ENCODE results near the gene DCAF7.
A peak's percentile ranks its signal among the peaks of the same experiment; 100 is the strongest.

Gene DCAF7

GRCh38 chr17:63589646-63590045 is 39.4 kb downstream of the DCAF7 start:
- DNase-seq, result no peak

DNA sequence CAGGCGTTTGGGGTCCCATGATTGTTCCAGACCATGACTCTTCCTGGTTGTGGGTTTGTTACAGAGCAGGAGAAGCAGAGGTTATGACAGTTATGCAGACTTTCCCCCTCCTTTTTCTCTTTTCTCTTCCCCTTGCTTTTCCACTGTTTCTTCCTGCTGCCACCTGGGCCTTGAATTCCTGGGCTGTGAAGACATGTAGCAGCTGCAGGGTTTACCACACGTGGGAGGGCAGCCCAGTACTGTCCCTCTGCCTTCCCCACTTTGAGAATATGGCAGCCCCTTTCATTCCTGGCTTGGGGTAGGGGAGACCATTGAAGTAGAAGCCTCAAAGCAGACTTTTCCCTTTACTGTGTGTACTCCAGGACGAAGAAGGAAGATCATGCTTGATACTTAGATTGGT is 42.5 kb downstream of the DCAF7 start:
- DNase-seq, result no peak

DNA sequence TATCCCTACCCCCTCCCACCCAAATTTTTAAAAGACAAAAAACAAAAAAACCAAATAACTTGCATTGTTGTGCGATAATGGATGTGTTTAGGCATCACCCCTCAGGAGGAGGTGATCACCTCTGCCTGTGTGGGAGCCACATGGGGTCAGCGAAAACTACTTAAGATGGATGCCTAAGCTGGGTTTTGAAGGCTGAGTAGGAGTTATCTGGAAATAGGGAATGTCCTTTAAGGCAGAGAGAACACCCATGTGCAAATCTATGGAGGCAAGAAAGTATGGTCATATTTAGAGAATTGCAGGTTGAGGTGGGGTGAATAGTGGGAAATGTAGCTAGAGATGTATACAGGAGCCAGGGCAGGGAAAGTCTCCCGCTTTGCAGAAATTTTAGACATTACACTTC is 44.9 kb downstream of the DCAF7 start:
- DNase-seq, result no peak

DNA sequence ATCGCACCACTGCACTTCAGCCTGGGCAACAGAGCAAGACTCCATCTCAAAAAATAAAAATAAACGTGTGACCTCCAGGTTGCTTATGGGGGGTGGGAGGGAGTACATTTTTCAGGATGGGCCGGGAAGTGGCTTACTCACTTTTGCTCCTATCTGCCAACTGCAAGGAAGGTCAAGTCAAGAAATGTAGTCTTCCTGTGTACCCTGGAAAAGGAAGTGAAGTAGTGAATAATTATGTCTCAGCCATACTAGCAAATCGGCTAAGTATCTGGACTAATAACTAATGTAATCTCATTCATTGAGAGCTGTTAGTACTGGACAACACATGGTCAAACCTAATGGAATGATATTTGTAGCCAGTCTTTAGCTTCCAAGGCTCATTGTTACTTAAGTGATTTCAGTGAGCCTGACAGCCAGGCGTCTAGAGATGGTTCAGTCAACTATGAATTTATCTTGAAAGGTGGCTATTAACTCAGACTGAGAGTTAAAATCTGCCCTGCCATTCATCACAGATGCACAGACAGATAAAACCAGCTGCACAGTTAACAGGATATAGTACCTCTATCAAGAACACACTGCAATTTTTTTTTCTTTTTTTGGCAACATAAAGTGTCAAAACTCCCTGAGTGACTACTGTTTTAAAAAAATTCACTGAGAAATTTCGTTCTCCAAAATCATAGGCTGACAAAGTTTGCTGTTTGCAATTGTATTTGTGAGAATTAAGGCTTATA is 46.7 kb downstream of the DCAF7 start:
- no peak for DNase-seq

DNA sequence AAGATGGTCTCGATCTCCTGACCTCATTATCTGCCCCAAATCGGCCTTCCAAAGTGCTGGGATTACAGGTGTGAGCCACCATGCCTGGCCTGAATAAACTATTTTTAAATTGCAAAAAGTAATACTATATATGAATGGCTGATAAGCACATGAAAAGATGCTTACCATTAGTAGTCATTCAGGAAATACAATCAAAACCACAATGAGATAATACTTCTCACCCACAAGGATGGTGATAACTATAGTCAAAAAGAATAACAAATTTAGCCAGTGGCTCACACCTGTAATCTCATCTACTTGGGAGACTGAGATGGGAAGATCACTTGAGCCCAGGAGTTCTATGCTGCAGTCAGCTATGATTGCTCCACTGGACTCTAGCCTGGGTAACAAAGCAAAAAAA is 48.0 kb downstream of the DCAF7 start:
- no peak for DNase-seq

- peak; percentile 84 for DNase-seq
Measured at GRCh38 chr17:63600569-63601438, 50.5 kb downstream of the DCAF7 start, which contains the start of gene TACO1. TACO1 (plus strand) TSS chr17:63600895; CDS start chr17:63601084, 189 bp downstream.

DNA sequence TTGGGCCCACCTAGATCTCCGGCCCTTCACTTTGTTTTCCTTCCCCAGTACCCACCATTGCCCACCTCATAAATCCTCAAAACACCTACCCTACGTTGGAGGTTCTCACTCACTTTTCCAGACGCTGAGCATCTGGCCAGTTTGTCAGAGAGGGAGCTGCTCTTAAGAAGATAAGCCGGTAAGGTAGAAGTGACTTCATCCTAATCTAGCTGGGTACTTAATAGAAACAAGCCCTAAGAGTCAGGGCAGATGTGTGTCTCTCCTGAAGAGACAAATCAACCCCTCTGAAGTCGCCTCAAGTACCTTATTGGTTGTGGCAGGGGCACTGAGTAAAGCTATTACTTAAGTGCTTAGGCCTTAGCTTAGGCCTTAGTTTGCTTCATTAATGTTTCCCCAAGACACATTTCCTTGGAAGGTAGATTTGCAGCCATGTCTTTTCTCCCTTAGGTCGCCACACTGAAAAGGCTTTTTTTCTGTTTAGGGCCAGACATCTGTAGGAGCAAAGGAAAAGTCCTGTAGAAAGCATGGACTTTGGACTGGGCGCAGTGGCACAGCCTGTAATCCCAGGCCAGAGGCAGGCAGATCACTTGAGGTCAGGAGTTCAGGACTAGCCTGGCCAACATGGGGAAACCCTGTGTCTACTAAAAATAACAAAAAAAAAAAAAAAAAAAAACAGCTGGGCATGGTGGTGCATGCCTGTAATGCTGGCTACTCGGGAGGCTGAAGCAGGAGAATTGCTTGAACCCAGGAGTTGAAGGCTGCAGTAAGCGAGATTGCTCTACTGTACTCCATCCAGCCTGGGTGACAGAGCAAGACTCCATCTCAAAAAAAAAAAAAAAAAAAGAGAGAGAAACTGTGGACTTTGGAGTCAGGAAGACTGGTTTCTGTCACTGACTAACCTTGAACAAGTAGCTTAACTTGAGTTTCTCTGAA is 51.4 kb downstream of the DCAF7 start:
- DNase-seq, result peak; percentile 6

- no peak for DNase-seq
Measured at GRCh38 chr17:63609816-63610573, 59.7 kb downstream of the DCAF7 start.

DNA sequence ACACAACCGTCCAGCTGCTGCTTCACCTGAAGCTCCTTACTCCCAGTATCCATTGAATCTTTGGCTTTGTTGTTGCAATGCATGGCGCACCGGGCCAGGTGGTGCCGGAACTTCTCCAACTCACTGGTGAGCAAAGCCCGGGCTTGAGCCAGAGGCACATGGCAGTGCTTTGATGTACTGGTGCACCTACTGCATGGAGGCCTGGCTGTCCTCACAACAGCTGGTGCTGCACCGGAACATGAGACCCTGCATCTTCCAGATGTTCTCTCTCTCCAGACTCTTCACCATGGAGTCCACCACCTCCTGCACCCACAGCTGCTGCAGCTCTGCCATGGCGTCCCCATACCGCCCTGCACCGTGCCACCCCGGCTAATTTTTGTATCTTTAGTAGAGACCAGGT is 60.6 kb downstream of the DCAF7 start:
- DNase-seq, result no peak

GRCh38 chr17:63611354-63611753 is 61.1 kb downstream of the DCAF7 start:
- DNase-seq, result no peak

DNA sequence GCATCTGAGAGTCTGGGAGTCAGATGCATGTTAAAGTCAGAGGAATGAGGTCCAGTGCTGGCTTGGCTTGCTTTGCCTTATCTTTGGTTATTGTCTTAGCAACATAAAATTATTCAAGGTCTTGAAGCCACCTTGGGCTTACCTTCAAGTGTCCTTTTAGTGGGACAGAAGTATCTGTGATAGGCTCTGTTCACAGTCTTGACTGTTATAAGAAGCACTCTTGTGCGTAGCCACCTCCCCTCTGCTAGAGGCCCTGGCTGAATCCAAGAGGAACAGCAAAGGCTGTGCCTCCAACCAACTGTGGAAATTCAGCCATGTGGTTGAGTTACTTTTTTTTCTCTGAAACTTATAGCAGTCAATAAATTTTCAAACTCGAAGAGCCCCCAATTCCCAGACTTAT is 63.4 kb downstream of the DCAF7 start:
- DNase-seq, result no peak

- DNase-seq, result no peak
Measured at GRCh38 chr17:63621229-63621683, 71.0 kb downstream of the DCAF7 start.

DNA sequence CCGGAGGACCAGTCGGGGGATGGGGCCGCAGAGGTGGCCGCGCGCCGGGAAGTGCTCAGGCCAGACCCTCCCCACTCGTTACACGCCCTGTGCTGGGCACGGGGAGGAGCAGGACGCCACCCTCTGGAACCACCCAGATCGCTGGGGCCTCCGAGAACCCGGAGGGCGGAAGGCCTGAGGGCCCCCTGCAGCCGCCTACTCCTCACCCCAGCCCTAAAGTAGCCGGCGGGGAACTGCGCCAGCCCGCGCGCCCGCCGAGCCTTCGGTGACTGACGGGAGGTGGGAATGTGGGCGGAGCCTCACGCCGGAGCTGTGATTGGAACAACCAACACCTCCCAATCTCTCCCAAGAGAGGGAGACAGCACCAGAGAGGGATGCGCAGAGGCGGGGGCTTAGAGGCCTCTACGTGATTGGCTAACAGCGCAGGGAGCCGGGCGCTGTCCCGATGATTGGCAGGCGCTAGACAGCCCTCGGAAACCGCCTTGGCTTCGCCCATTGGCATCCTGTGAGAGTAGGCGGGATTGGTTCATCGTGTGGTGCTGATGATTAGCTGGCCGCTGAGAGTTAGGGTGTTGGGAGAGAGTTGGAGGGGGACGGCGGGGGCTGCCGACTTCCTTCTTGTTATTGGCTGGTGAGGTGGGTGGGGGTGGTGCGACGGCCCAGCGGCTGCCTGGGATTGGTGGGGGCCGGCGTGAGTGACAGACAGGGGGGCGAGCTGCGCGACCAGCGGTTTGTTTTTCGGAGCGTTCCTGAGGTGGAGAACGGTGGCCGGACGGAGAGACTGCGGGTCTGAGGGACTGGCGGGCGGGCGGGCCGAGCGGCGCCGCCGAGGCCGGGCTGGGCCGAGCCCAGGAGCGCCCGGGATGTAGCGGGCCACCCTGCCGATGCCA is 71.7 kb downstream of the DCAF7 start, which contains the start of gene MAP3K3:
TSS of gene MAP3K3 (plus strand) at position 734 of the 890 bp plus-strand sequence. CDS start 343 bp downstream, outside the sequence.
- DNase-seq, result peak; percentile 100

GRCh38 chr17:63622574-63623390 is 72.5 kb downstream of the DCAF7 start:
- peak; percentile 64 for DNase-seq

- DNase-seq, result no peak
Measured at GRCh38 chr17:63623786-63624530, 73.7 kb downstream of the DCAF7 start.

GRCh38 chr17:63624531-63624880 is 74.2 kb downstream of the DCAF7 start:
- DNase-seq, result no peak

- peak; percentile 28 for DNase-seq
Measured at GRCh38 chr17:63626551-63627180, 76.4 kb downstream of the DCAF7 start.

DNA sequence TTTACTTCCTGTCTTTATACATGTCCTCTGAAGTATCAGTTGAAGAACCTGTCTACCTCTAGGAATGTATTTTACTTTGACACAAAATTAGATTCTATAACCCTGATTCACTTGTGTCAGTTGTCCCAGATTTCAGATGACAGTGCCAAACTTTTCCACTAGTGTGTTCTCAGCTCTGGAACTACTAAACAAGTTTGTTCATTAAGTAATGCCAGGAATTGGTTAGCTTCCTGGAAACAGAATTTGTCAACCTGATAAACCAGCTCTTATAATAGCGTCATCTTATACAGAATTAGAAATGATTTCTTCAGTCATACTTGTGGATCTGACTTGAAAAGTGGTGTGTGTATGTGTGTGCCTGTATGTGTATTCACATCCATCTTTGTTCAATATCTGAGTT is 79.3 kb downstream of the DCAF7 start:
- no peak for DNase-seq
